ENCODE data around the gene TAP1. TPM values are rescaled to one million over a fixed set of nuclear protein-coding genes. Genes with fewer than 3 reads are reported as not detected.

TAP1 gene
- total RNA-seq, 1 experiment from 2014 or later, result 12.1 TPM

- Histone ChIP-seq H3K23me2 (ENCODE audit: insufficient read length, low read depth, low read length, poor library complexity, severe bottlenecking) (no peaks in the 10 kb centered on the region), H4K8ac (replicated peaks; ENCODE audit: insufficient read length, low read depth, low read length) (no peak overlapping the region), H4K91ac (ENCODE audit: insufficient read length, low read depth, low read length) (no peak overlapping the region), H3K4me2 (ENCODE audit: insufficient read depth, insufficient read length, low read length) (no peak overlapping the region), H4K5ac (ENCODE audit: insufficient read length, low read depth, low read length) (no peak overlapping the region), H3K9ac (ENCODE audit: extremely low read depth, insufficient read length, low read length) (no peak overlapping the region), H3K56ac (ENCODE audit: insufficient read length, low read depth, low read length) (no peak overlapping the region), H2AFZ (ENCODE audit: low read length) (no peak overlapping the region), H3K79me2 (ENCODE audit: insufficient read depth, low read length) (no peaks in the 10 kb centered on the region), H3K4me1 (ENCODE audit: insufficient read depth, low read length) (no peaks in the 10 kb centered on the region), H3K23ac (ENCODE audit: insufficient read length, low read depth, low read length) (no peak overlapping the region), H3K27me3 (ENCODE audit: insufficient read depth, low read length) (no peaks in the 10 kb centered on the region), H3T11ph (ENCODE audit: low read length) (no peak overlapping the region), H2BK15ac (ENCODE audit: low read depth, low read length) (no peak overlapping the region), H3K4ac (ENCODE audit: low read depth, low read length) (no peak overlapping the region), H4K20me1 (ENCODE audit: control insufficient read depth, insufficient read depth, insufficient read length) (no peaks in the 10 kb centered on the region), H3K79me1 (ENCODE audit: insufficient read depth, low read depth, low read length, poor library complexity, severe bottlenecking) (no peaks in the 10 kb centered on the region), H3K27ac (ENCODE audit: insufficient read length, low read depth, low read length) (no peak overlapping the region), H3K9me3 (ENCODE audit: control insufficient read depth, low read depth, low read length) (no peaks in the 10 kb centered on the region), H2AK5ac (ENCODE audit: insufficient read length, low read length) (no peak overlapping the region), H2BK20ac (ENCODE audit: low read depth, low read length, poor library complexity, severe bottlenecking) (no peak overlapping the region), H2BK12ac (ENCODE audit: insufficient read length, low read depth, low read length) (no peak overlapping the region), H2BK5ac (ENCODE audit: insufficient read length, low read length) (no peak overlapping the region), H3K14ac (ENCODE audit: insufficient read depth, low read length) (no peak overlapping the region), H2BK120ac (ENCODE audit: low read depth, low read length, poor library complexity, severe bottlenecking) (no peak overlapping the region), H3K18ac (ENCODE audit: insufficient read length, low read depth, low read length) (no peak overlapping the region)
- peaks cover 23% of the 10 kb centered on the region for H3K27me3 Mint-ChIP-seq (ENCODE audit: low read depth)
- WGBS (ENCODE audit: extremely low coverage, insufficient read length, low lambda C conversion rate), result no CpG with 5 or more reads among the region's 2 CpGs
- no peak overlapping the region for H3K27ac Mint-ChIP-seq
- H3K4me1 Mint-ChIP-seq, result peaks cover 0 to 9% of the 10 kb centered on the region in 2 experiments; a peak in 2 of 4 replicates
- no peaks in the 10 kb centered on the region for H3K36me3 Mint-ChIP-seq (ENCODE audit: insufficient read depth in 1 of 3, low read depth in 3 of 3)
- TF ChIP-seq CTCF (conservative IDR thresholded peaks at IDR 0.05), result no peak
- no peak for DNase-seq
- no peaks in the 10 kb centered on the region for H3K9me3 Mint-ChIP-seq
- no peak overlapping the region for H3K4me3 Mint-ChIP-seq
Observed at GRCh38 chr6:32815996-32816395, 37.5 kb downstream of the TAP1 start.
